Neuronal stem cell (in vitro differentiated cells): Measurements from ENCODE around the gene MEF2B.

Experiments used
- DNase-seq: peaks from one replicate; pipeline ENCODE4 v3.0.0-alpha.2; 2013; ENCODE audit warnings: low spot score
- H2AFZ ChIP-seq: one replicate; pipeline ENCODE4 v1.6.1; 2013; ENCODE audit warnings: mild to moderate bottlenecking, low read length, inconsistent platforms
- H2AK5ac ChIP-seq: 2 replicates; pipeline ENCODE4 v1.6.1; 2013; ENCODE audit warnings: low read depth, mild to moderate bottlenecking, inconsistent platforms, low read length, moderate library complexity, mixed read lengths
- H2BK120ac ChIP-seq: 2 replicates; pipeline ENCODE4 v1.6.1; 2013; ENCODE audit warnings: low read depth, mild to moderate bottlenecking, inconsistent platforms, low read length, moderate library complexity, mixed read lengths
- H2BK12ac ChIP-seq: one replicate; pipeline ENCODE4 v1.6.1; 2013; ENCODE audit warnings: low read length, inconsistent platforms
- H2BK15ac ChIP-seq: 2 replicates; pipeline ENCODE4 v1.6.1; 2013; ENCODE audit warnings: mild to moderate bottlenecking, low read length, inconsistent platforms, mixed read lengths
- H2BK5ac ChIP-seq: one replicate; pipeline ENCODE4 v1.6.1; 2013; ENCODE audit warnings: inconsistent platforms, mild to moderate bottlenecking, low read length, moderate library complexity
- H3K14ac ChIP-seq: one replicate; pipeline ENCODE4 v1.6.1; 2013; ENCODE audit warnings: low read length, inconsistent platforms
- H3K18ac ChIP-seq: 2 replicates; pipeline ENCODE4 v1.6.1; 2013; ENCODE audit warnings: low read length, inconsistent platforms
- H3K23ac ChIP-seq: 2 replicates; pipeline ENCODE4 v1.6.1; 2013; ENCODE audit warnings: low read depth, mild to moderate bottlenecking, mixed read lengths, low read length, inconsistent platforms; ENCODE audit not compliant: poor library complexity
- H3K27ac ChIP-seq: replicated peaks from 3 replicates; pipeline ENCODE4 v1.5.1; 2013; ENCODE audit warnings: low read length, inconsistent platforms
- H3K27me3 ChIP-seq, 3 experiments: 2 replicates each; pipeline ENCODE4 v1.6.1; 2013; ENCODE audit warnings: low read length in 3 of 3, mild to moderate bottlenecking in 2 of 3, inconsistent platforms in 1 of 3, low read depth in 1 of 3, mixed read lengths in 1 of 3, moderate library complexity in 1 of 3; ENCODE audit not compliant: control insufficient read depth in 3 of 3, insufficient read depth in 3 of 3
- H3K36me3 ChIP-seq, 2 donors: replicated peaks in 1 of 2; 2 replicates each; pipeline ENCODE4 v1.6.1; 2013; ENCODE audit warnings: low read length in 2 of 2; ENCODE audit not compliant: control insufficient read depth in 2 of 2, insufficient read depth in 2 of 2
- H3K4ac ChIP-seq: 2 replicates; pipeline ENCODE4 v1.6.1; 2013; ENCODE audit warnings: inconsistent platforms, mild to moderate bottlenecking, low read length, moderate library complexity
- H3K4me1 ChIP-seq, 2 donors: 1 replicate in 1 of 2; 2 replicates in 1 of 2; pipeline ENCODE4 v1.6.1; 2013; ENCODE audit warnings: low read length in 2 of 2, low read depth in 1 of 2; ENCODE audit not compliant: control insufficient read depth in 2 of 2, insufficient read depth in 1 of 2
- H3K4me2 ChIP-seq: one replicate; pipeline ENCODE4 v1.6.1; 2013; ENCODE audit warnings: mild to moderate bottlenecking, low read length, inconsistent platforms; ENCODE audit not compliant: insufficient read depth, poor library complexity, severe bottlenecking
- H3K4me3 ChIP-seq, 2 donors: 2 replicates each; pipeline ENCODE4 v1.5.1; 2013; ENCODE audit warnings: low read length in 2 of 2, mild to moderate bottlenecking in 2 of 2, inconsistent platforms in 1 of 2, moderate library complexity in 1 of 2
- H3K79me1 ChIP-seq: one replicate; pipeline ENCODE4 v1.6.1; 2013; ENCODE audit warnings: low read depth, mild to moderate bottlenecking, inconsistent platforms, low read length, moderate library complexity
- H3K9ac ChIP-seq: one replicate; pipeline ENCODE4 v1.6.1; 2013; ENCODE audit warnings: mild to moderate bottlenecking, low read depth, low read length, inconsistent platforms; ENCODE audit not compliant: poor library complexity
- H3K9me3 ChIP-seq, 2 donors: replicated peaks in 1 of 2; 2 replicates each; pipeline versions ENCODE3 to v1.6.1; 2013; ENCODE audit warnings: low read length in 2 of 2, mild to moderate bottlenecking in 2 of 2, inconsistent platforms in 1 of 2, low read depth in 1 of 2, mixed read lengths in 1 of 2, moderate library complexity in 1 of 2; ENCODE audit not compliant: control insufficient read depth in 2 of 2, insufficient read depth in 1 of 2
- H4K8ac ChIP-seq: one replicate; pipeline ENCODE4 v1.6.1; 2013; ENCODE audit warnings: low read depth, mild to moderate bottlenecking, inconsistent platforms, low read length, moderate library complexity
- H4K91ac ChIP-seq: one replicate; pipeline ENCODE4 v1.6.1; 2013; ENCODE audit warnings: low read length, low read depth, mild to moderate bottlenecking, inconsistent platforms; ENCODE audit not compliant: poor library complexity
- WGBS, 2 donors: extraction: QIAGEN DNeasy Blood & Tissue Kit; methylation state at CpG; one replicate each; pipeline ENCODE4 v1.1.7; 2013; ENCODE audit warnings: missing lambda C conversion rate in 2 of 2, mixed read lengths in 1 of 2; ENCODE audit not compliant: insufficient read length in 2 of 2, insufficient replicate concordance in 1 of 2; ENCODE audit errors: extremely low coverage in 2 of 2; 5-methylcytosine and 5-hydroxymethylcytosine counted together

Gene MEF2B

DNA sequence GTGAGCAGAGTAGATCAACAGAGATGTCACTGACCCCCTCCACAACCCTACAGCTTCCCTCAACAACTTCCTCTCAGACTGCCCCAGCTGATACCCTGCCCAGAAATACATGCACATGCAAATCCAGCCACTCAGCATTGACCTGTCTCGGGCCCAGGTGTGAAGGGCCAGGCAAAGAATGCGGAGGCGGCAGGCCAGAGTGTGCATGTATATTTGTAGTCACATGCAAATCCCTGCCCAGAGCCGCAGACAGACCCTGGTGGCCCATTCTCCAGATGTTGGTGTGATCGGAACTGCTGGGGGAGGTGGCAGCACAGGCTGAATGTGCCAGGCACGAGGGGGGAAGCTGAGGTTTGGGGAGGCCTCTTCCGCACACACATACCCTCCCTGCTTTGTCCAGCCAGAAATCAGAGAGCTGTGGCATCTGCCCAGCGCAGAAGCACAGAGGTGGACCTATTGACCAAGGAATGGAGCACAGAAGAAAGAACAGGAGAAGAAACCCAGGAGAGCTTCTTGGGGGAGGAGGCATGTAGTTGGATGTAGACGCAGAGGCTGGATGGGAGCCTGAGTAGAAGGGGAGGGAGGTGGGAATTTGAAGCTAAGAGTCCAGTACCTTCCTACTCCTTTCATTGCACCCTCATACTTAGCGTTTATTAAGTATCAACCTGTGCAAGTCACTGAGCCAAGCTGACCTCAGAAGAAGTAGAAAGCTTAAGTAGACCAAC lies 14.4 kb downstream of the MEF2B start:
- peaks cover 0 to 3% of the 10 kb centered on the region in 2 donors for H3K9me3 ChIP-seq
- H3K27me3 ChIP-seq = no peaks in the 10 kb centered on the region
- peaks cover 0 to 6% of the 10 kb centered on the region in 2 donors for H3K36me3 ChIP-seq

DNA sequence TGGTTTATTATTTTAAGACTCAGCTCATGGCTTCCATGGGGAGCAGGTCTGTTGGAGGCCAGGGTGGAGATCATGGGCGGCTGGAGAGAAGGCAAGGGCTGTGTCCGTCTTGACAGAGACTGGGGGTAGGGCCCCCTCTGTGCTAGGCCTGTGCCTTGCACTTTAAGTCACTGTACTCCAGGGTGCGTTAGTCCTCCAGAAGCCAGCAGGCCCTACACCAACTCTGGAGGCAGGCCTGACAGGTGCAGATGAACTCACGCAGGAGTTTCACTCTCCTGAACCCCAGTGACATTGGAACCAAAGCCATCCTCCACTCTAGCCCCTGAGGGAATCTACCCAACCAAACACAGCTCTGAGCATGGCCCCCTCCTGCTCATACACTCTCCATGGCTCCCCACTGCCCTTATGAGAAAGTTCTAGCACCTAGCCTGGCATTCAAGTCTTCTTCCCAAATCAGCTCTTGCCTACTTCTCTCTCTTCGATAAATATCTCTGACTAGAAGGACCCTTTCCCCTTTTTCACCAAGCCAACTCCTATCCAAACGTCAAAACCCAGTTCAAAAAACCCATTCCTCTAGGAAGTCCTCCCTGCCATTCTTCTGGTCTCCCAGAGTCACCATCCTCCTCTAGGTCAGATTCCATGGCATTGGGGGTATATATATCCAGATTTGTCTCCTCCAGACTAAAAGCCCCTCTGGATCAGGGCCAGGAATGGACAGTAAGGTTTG lies 15.1 kb downstream of the MEF2B start:
- Histone ChIP-seq H2AK5ac (no peak overlapping the region), H3K36me3 (peaks cover 0 to 6% of the 10 kb centered on the region in 2 donors), H3K4me2 (no peak overlapping the region), H2AFZ (no peak overlapping the region), H3K79me1 (no peaks in the 10 kb centered on the region), H2BK15ac (no peak overlapping the region), H4K91ac (no peak overlapping the region), H3K9ac (no peak overlapping the region), H2BK5ac (no peak overlapping the region), H3K14ac (no peak overlapping the region), H3K4me3 (no peak overlapping the region), H2BK120ac (no peak overlapping the region), H3K4me1 (no peaks in the 10 kb centered on the region), H3K27ac (no peak overlapping the region), H3K27me3 (no peaks in the 10 kb centered on the region), H3K4ac (no peak overlapping the region), H3K9me3 (peaks cover 0 to 3% of the 10 kb centered on the region in 2 donors), H3K23ac (no peak overlapping the region), H3K18ac (no peak overlapping the region), H2BK12ac (no peak overlapping the region), H4K8ac (no peak overlapping the region)
- WGBS, 2 donors = no CpG with 5 or more reads among the region's 6 CpGs
- no peak for DNase-seq

More for the DNA sequence above, 14.4 kb downstream of the MEF2B start:
- Histone ChIP-seq H4K8ac (no peak overlapping the region), H2AK5ac (no peak overlapping the region), H2BK120ac (no peak overlapping the region), H3K79me1 (no peaks in the 10 kb centered on the region), H4K91ac (no peak overlapping the region), H3K4me2 (no peak overlapping the region), H3K4me3 (no peak overlapping the region), H2BK15ac (no peak overlapping the region), H3K18ac (no peak overlapping the region), H2AFZ (no peak overlapping the region), H3K14ac (no peak overlapping the region), H3K4ac (no peak overlapping the region), H3K27ac (no peak overlapping the region), H3K9ac (no peak overlapping the region), H2BK5ac (no peak overlapping the region), H2BK12ac (no peak overlapping the region), H3K4me1 (no peaks in the 10 kb centered on the region), H3K23ac (no peak overlapping the region)
- DNase-seq = no peak
- WGBS, 2 donors = no CpG with 5 or more reads among the region's 10 CpGs

DNA sequence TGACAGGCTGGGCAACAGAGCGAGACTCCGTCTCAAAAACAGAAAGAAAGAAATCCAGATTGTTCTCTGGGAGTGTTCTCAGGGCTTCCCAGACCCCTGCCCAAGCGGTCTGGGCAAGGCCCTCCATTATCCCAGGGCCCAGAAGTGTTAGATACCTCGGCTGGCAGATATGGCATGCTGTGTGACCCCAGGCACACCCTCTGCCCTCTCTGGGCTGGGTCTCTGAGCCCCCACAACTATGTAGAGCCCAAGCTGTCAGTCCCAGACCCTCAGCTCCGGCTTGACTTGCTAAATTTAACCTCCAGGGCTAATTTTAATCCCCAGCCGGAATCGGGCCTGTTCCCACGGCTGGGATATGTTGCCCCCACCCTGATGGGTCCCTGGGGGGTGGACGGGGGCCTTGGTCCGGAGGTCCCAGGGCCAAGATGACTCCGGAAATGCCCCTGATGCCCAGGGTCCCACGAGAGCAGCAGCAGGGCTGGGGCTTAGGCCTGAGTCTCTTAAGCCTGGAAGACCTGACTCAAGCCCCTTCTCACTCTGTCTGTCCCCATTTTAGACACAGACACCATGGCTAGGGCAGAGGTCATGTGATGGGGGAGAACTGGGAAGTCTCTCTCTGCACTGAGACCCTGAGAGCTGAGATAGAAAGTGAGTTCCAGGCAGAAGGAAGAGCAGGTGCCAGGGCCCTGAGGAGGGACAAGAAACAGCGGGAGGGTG lies 17.2 kb downstream of the MEF2B start:
- Histone ChIP-seq H3K14ac (peak overlapping the region; percentile 56), H3K4ac (no peak overlapping the region), H3K4me3 (no peak overlapping the region), H2AFZ (no peak overlapping the region), H3K79me1 (no peaks in the 10 kb centered on the region), H2AK5ac (no peak overlapping the region), H3K4me2 (no peak overlapping the region), H3K4me1 (no peaks in the 10 kb centered on the region), H2BK120ac (no peak overlapping the region), H3K36me3 (peaks cover 0 to 10% of the 10 kb centered on the region in 2 donors), H2BK5ac (no peak overlapping the region), H3K27me3 (no peaks in the 10 kb centered on the region), H4K8ac (no peak overlapping the region), H3K9ac (no peak overlapping the region), H2BK15ac (no peak overlapping the region), H3K18ac (peak overlapping the region; percentile 28), H2BK12ac (no peak overlapping the region), H3K9me3 (peaks cover 0 to 3% of the 10 kb centered on the region in 2 donors), H3K23ac (no peak overlapping the region), H3K27ac (no peak overlapping the region), H4K91ac (no peak overlapping the region)
- WGBS, 2 donors = no CpG with 5 or more reads among the region's 13 CpGs
- DNase-seq = no peak

DNA sequence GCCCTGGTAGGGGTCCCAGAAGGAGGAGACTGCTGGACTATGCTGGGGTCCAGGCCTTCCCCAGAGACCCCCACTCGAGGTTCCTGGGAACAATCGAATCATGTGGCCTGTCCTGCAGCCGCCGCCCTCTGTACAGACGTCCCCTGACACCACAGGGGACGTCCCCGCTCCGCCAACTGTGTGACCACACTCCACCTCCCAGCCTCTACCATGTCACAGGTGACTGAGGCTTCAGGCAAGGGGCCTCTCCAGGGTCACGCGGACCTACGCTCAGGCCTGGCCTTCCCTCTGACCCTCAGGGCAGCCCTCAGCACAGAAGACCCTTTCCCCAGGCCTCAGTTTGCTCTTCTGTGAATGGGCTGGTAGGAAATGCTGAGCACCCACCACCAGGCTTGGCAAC lies 18.6 kb downstream of the MEF2B start:
- no peak overlapping the region for H2BK120ac ChIP-seq
- no CpG with 5 or more reads among the region's 11 CpGs for WGBS, 2 donors
- no peak overlapping the region for H3K14ac ChIP-seq
- H3K4me2 ChIP-seq = no peak overlapping the region
- H4K91ac ChIP-seq = no peak overlapping the region
- no peak for DNase-seq
- no peak overlapping the region for H3K27ac ChIP-seq
- no peak overlapping the region for H3K4ac ChIP-seq
- peaks cover 0 to 3% of the 10 kb centered on the region in 2 donors for H3K9me3 ChIP-seq
- H2BK12ac ChIP-seq = no peak overlapping the region
- no peak overlapping the region for H3K18ac ChIP-seq
- H3K36me3 ChIP-seq = peaks cover 0 to 8% of the 10 kb centered on the region in 2 donors
- no peak overlapping the region for H3K23ac ChIP-seq
- no peaks in the 10 kb centered on the region for H3K27me3 ChIP-seq
- H3K79me1 ChIP-seq = no peaks in the 10 kb centered on the region
- no peak overlapping the region for H2AFZ ChIP-seq
- H3K4me1 ChIP-seq = no peaks in the 10 kb centered on the region
- no peak overlapping the region for H4K8ac ChIP-seq
- H2AK5ac ChIP-seq = no peak overlapping the region
- no peak overlapping the region for H2BK5ac ChIP-seq
- H3K4me3 ChIP-seq = no peak overlapping the region
- no peak overlapping the region for H3K9ac ChIP-seq
- H2BK15ac ChIP-seq = no peak overlapping the region
